Stromal cell of bone marrow (primary cell): Measurements from ENCODE around the gene KRTAP10-3.
"Not testable (repeated sequence)": the region's sequence is repeated elsewhere in the genome, so short reads cannot be mapped to it uniquely, and the experiment has no call there.

Experiments used
- DNase-seq: peaks from one replicate; pipeline ENCODE4 v3.0.0-alpha.2; 2012; ENCODE audit warnings: low read depth

The KRTAP10-3 gene

GRCh38 chr21:44571296-44571695 is 12.7 kb upstream of the KRTAP10-3 start:
- no peak for DNase-seq

- no peak for DNase-seq
Measured at GRCh38 chr21:44569861-44570517, 11.4 kb upstream of the KRTAP10-3 start.

- no peak for DNase-seq
Measured at GRCh38 chr21:44568667-44569556, 10.3 kb upstream of the KRTAP10-3 start.

- DNase-seq = no peak
Measured at GRCh38 chr21:44568261-44568660, 9.7 kb upstream of the KRTAP10-3 start.

GRCh38 chr21:44567481-44568171 is 9.0 kb upstream of the KRTAP10-3 start:
- no peak for DNase-seq

- no peak for DNase-seq
Measured at GRCh38 chr21:44566403-44566802, 7.8 kb upstream of the KRTAP10-3 start.

- DNase-seq = no peak
Measured at GRCh38 chr21:44564886-44565598, 6.4 kb upstream of the KRTAP10-3 start.

GRCh38 chr21:44564099-44564498 is 5.5 kb upstream of the KRTAP10-3 start:
- DNase-seq = no peak

- not testable (repeated sequence) for DNase-seq
Measured at GRCh38 chr21:44558329-44558675, 293 bp downstream of the KRTAP10-3 start.

- no peak for DNase-seq
Measured at GRCh38 chr21:44557491-44558328, 885 bp downstream of the KRTAP10-3 start.

GRCh38 chr21:44556879-44557278 is 1.7 kb downstream of the KRTAP10-3 start:
- DNase-seq = no peak

- no peak for DNase-seq
Measured at GRCh38 chr21:44555200-44555875, 3.3 kb downstream of the KRTAP10-3 start.

- DNase-seq = no peak
Measured at GRCh38 chr21:44552681-44553080, 5.9 kb downstream of the KRTAP10-3 start.

- no peak for DNase-seq
Measured at GRCh38 chr21:44552136-44552535, 6.5 kb downstream of the KRTAP10-3 start.

GRCh38 chr21:44551340-44551961 is 7.1 kb downstream of the KRTAP10-3 start, which contains the start of gene KRTAP10-2:
Gene KRTAP10-2, minus strand, starts transcription at chr21:44551505. Its CDS starts 47 bp downstream, at chr21:44551458.
- DNase-seq = no peak

- DNase-seq = no peak
Measured at GRCh38 chr21:44550807-44551206, 7.8 kb downstream of the KRTAP10-3 start.

GRCh38 chr21:44550285-44550684 is 8.3 kb downstream of the KRTAP10-3 start:
- not testable (repeated sequence) for DNase-seq

- DNase-seq = no peak
Measured at GRCh38 chr21:44549525-44550211, 8.9 kb downstream of the KRTAP10-3 start.

- DNase-seq = no peak
Measured at GRCh38 chr21:44548922-44549321, 9.7 kb downstream of the KRTAP10-3 start.
